T47D (cell line): ENCODE measurements around the gene EVPLL.
"Not testable (repeated sequence)": the region's sequence is repeated elsewhere in the genome, so short reads cannot be mapped to it uniquely, and the experiment has no call there.

Source experiments
- DNase-seq, 2 experiments: peaks; one replicate each; pipeline versions ENCODE4 v3.0.0 to v3.0.0-alpha.2; 2011 to 2012; ENCODE audit warnings: low read depth in 1 of 2, low spot score in 1 of 2
- JUND ChIP-seq: IDR thresholded peaks from 2 replicates; pipeline ENCODE4 v1.6.1; 2012; ENCODE audit warnings: low read depth
- in situ Hi-C: cut with HindIII; loops from 2 replicates; pipeline ENCODE4 v1.10.0; 2016; ENCODE audit warnings: low sequenced_read_pairs, low pct_unique_long_range_greater_than_20kb

EVPLL gene

DNA sequence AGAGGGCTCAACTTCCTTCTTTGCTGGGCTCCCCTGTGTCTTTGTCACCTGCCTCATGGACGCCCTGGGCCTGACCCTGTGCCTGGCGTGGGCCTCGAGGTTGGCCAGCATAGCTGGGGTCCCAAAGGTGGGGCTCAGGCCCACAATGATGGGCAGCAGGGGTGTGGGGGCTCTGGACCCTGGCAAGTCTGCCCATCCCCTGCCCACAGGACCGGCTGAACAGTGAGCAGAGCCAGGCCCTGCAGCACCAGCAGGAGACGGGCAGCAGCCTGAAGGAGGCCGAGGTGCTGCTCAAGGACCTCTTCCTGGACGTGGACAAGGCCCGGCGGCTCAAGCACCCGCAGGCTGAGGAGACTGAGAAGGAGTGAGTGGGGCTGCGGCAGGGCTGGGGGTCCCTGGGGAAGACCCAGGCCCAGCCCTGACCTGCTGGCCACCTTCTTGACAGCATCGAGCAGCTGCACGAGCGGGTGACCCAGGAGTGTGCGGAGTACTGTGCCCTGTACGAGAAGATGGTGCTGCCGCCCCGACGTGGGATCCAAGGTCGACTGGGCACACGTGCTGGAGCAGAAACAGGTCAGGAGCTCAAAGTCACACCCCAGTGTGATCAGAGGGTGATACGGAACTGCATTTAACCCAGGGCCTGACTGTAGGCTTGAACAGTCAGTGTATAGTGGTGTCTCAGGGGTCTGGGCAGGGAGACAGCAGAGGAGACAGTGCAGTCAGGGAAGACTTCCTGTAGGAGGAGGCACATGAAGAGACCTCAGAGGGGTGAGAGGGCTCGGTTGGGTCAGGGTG is 3.8 kb downstream of the EVPLL start:
- DNase-seq = no peak
- in situ Hi-C loops = no loop called here
- TF ChIP-seq JUND = no peak

DNA sequence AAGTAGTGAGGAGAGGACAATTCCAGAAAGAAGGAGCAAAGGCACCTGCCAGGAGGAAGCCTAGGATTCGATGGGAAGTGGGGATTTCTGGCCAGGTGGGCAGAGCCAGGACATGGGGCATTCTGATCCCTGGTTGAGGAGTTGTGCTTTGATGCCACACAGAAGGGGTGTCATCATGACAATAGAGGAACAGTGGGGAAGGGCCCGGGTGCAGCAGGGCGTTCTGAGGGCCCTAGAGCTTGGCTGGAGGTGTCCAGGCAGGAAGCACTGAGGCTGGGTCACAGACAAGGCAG is 4.3 kb downstream of the EVPLL start:
- in situ Hi-C loops = no loop called here
- no peak for TF ChIP-seq JUND
- no peak for DNase-seq

DNA sequence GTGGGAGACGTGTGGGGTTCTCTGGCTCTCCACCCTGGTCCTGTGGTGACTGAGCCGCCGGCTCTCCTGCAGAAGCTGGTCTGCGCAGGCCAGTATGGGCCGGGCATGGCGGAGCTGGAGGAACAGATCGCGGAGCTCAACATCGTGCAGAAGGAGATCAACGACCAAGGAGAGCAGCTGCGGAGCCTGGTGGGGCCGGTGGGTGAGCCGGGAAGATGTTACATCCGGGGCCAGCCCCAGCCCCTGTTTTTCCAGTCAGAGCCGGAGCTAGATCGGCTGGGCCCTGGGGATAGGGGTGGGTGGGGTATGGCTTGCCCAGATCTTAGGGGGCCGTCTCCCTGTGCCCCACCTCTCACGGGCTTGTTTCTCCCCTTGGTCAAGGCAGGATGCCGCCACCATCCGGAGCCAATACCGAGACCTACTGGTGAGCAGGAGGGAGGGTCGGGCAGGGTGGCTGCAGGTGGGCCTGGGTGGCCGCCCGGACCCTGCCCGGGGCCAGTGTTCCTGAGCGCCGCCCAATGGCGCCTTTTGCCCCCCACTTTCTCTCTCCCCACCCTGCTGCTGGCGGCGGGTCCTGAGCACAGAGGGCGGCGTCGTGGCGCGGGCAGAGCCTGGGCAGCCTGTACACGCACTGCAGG is 5.0 kb downstream of the EVPLL start:
- in situ Hi-C loops = no loop called here
- no peak for TF ChIP-seq JUND
- DNase-seq = no peak

DNA sequence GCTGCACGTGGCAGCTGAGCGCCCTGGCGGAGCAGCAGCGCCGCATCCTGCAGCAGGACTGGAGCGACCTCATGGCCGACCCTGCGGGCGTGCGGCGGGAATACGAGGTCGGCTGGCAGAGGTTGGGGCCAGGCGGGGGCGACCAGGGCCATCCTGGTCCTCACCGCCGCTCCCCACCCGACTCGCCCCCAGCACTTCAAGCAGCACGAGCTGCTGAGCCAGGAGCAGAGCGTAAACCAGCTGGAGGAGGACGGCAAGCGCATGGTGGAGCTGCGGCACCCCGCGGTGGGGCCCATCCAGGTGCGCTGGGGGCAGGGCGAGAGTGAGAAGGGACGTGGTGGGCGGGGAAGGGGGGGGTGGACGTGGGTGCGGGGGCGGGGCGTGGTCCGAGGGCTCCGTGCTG is 5.5 kb downstream of the EVPLL start:
- in situ Hi-C loops, DNase-seq: not testable (repeated sequence)

DNA sequence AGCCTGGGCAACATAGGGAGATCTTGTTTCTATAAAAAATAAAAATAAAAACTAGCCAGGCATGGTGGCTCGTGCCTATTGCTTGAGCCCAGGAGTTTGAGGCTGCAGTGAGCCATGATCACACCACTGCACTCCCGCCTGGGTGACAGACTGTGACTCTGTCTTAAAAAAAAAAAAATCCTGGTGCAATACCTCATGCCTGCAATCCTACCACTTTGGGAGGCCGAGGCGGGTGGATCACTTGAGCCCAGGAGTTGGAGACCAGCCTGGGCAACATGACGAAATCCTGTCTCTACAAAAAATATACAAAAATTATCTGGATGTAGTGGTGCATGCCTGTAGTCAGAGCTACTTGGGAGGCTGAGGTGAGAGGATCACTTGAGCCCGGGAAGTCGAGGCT is 6.7 kb downstream of the EVPLL start:
- DNase-seq, in situ Hi-C loops: not testable (repeated sequence)

DNA sequence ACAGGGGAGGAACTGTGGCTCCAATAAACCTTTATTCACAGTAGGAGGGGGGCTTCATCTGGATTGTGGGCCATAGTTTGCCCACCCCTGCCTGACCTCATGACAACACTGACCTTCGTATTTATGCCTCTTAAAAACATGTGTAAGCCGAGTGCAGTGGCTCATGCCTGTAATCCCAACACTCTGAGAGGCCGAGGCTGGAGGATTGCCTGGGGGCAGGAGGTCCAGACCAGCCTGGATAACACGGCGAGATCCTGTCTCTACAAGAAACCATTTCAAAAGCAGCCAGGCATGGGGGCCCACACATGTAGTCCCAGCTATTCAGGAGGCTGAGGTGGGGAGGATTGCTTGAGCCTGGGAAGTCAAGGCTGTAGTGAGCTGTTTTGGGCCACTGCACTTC is 10.0 kb downstream of the EVPLL start:
- in situ Hi-C loops, DNase-seq: not testable (repeated sequence)

DNA sequence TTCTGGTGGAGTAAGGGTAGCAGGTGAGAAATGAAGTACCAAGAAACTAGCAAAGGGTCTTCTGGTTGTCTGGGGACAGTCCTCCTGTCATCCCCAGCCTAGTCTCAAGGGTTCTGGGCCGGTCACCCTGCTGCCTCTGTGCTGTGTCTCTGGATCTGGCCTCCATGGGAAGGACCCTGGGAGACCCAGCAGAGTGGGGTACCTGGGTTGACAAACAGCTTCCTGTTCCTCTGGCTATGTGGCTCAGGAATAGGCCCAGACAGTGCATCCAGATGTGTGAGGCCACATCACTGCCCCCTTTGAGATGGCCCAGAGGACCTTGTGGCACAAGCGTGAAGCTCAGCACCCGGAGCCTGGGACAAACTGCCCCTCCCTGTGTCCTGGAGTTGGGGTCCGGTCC is 10.7 kb downstream of the EVPLL start:
- DNase-seq, in situ Hi-C loops: not testable (repeated sequence)

DNA sequence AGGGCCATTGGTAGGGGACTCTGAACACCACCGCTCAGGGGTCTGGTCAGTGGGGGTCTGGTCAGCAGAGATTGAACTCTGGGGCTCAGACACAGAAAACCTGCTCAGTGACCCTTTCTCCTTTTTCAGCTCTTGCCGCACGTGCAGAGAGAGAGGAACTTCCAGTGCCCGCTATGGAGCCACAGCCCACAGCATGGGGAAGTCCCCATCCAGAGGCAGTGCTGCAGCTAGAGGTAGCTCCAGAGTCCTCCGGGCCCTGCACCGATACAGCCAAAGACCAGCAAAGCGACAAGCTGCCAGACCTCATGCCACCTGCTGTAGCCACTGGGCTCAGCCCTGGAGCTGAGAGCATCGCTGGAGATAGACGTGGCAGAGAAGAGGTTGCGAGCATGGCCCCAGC is 11.2 kb downstream of the EVPLL start:
- in situ Hi-C loops, DNase-seq: not testable (repeated sequence)

DNA sequence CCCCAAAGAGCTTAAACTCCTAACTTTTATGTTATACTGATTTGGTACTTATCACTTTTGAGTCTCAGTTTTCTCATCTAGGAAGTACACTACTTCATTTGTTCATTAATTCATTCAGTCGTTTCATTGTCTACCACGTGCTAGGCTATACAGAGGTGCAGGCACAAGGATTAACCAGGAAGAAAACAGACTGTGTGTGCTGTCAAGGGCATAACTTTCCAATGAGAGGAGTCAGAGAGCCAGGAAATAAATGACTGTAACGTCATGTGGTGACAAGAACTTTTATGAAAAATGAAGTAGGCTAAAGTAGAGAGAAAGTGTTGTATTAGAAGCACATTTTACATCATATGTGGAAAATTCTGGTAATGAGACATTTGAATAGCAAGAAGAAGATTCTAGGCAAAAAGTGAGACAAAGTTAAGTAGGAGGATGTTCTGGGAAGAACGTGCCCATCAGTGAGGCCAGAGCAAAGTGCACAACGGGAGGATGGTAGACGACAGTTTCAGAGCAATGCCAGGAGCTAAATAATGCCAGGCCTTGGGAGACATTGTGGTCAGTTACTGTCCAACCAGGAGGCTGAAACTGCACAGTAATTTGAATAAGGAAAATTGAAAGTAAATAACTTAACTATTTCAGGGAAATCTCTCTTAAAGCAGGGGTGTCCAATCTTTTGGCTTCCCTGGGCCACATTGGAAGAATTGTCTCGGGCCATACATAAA is 24.5 kb downstream of the EVPLL start:
- not testable (repeated sequence) for DNase-seq

DNA sequence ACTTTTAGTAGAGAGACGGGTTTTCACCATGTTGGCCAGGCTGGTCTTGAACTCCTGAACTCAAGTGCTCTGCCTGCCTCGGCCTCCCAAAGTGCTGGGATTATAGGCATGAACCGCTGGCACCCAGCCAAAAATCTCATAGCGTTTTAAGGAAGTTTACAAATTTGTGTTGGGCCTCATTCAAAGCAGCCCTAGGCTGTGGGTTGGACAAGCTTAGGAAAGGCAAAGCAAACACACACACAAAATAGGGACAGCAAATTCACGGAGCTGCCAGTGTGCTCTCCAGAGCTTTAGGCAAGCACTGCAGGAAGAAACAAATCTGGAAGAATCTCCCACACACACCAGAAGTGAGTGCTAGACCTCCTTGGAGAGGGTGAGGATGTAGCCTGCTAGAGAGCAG is 25.6 kb downstream of the EVPLL start:
- in situ Hi-C loops = not testable (repeated sequence)
- DNase-seq = peak in 1 of 2 experiments; percentile 77

More for the DNA sequence above, 24.5 kb downstream of the EVPLL start:
- in situ Hi-C loops = not testable (repeated sequence)

DNA sequence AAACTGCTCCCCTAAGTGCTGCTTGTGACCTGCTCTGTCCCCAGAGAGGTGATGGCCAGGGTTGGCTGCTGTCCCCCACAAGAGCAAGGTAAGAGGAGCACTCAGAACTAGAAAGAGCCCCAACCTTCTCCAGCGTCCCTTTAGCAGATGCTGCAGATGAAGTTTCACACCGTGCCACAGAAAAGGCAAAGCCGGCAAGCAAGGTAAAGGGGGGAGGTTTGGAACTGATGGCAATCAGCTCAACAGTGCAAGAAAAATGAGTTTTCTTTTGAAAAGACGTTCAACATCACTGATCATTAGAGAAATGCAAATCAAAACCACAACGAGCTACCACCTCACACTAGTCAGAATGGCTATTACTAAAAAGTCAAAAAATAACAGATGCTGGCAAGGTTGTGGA is 26.0 kb downstream of the EVPLL start:
- DNase-seq, in situ Hi-C loops: not testable (repeated sequence)

DNA sequence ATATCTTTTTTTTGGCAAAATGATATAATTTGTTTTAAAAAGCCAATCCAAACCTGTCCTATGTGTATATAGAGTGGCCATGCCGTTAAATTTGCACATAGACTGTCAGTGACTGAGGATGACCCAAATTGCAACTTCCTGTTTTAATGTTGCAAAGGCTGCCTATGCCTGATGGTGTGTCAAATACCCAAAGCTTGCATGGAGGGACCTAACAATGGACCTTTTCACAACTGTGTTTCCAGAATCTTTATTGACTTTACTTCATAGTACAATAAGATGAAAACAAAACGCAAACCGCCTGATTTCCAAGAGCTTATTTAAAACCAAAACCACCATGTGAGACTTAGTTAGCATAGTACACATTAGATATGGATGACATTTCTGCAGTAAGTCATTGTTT is 31.3 kb downstream of the EVPLL start:
- DNase-seq, in situ Hi-C loops: not testable (repeated sequence)

DNA sequence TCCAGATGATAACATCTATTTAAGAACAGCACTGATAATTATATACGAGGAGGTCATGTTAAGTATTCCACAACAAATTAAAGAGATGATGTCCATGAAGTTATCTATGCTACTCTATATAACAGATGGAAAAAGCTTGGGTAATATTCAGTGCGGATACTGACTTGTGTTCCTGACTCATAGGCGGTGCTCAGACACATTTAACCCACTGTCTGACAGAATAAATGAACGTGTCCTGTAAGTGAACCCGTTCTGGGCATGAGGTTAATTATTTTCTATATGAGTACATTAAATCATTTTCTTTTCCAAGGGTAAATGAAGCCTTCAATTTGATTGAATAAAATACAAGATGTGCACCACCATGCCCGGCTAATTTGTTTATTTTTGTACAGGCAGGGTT is 31.7 kb downstream of the EVPLL start:
- DNase-seq, in situ Hi-C loops: not testable (repeated sequence)

DNA sequence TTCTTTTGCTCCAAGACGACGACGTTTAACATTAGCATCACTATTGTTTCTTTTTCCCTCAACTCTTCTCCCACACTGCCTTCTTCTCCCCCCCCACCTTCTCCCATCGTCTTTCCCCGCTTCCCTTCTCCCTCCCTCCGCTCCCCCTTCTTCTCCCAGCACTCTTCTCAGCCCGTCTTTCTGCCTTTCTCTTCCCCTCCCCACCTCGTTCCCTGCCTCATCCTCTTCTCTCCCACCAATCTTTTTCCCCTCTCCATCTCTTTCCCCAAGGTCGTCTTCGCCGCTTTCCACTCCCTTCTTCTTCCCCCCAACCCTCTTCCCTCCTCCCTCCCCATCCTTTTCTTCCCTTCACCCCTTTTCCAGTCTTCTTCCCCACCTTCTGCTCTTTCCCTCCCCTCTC is 33.2 kb downstream of the EVPLL start:
- in situ Hi-C loops, DNase-seq: not testable (repeated sequence)

DNA sequence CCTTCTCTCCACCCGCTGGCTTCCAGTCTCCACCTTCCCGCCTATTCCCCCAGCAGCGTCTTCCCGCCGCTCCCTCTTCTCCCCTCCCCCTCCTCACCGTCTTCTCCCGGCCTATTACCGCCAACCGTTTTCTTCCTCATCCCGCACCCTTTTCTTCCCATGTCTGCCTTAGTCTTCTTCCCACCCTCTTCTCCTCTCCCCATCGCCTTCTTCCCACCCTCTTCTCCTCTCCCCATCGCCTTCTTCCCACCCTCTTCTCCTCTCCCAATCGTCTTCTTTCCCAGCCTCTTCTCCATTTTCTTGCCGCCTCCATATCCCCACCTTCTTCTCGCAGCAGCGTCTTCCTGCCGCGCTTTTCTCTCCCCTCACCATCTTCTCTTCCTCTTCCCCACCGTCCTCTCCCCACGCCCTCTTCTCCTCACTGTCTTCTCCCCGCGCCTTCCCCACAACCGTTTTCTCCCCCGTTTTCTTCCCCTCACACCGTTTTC is 33.8 kb downstream of the EVPLL start:
- DNase-seq = peak in 1 of 2 experiments; percentile 78

DNA sequence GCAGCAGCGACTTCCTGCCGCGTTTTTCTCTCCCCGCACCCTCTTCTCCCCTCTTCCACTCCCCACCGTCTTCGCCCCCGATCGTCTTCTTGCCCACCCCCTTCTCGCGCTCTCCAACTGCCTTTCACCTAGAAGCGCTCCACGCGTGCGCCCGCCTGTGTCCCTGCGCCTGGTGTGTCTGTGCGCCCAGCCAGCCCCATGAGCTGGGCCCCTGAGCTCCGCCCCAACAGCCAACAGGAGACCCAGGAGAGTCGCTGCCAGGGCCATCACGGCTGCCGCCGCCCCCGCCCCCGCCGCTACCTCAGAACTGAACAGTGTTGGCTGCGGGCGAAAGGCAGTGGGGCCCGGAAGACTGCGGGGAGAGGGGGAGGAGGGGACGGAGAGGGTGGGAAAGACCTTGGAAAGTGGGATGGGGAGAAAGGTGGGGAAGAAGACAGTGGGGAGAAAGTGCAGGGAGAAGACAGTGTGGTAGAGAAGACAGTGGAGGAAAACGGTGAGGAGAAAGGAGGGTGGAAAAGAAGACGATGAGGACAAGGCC is 34.5 kb downstream of the EVPLL start:
- DNase-seq, in situ Hi-C loops: not testable (repeated sequence)

More for the DNA sequence above, 33.8 kb downstream of the EVPLL start:
- in situ Hi-C loops = not testable (repeated sequence)

DNA sequence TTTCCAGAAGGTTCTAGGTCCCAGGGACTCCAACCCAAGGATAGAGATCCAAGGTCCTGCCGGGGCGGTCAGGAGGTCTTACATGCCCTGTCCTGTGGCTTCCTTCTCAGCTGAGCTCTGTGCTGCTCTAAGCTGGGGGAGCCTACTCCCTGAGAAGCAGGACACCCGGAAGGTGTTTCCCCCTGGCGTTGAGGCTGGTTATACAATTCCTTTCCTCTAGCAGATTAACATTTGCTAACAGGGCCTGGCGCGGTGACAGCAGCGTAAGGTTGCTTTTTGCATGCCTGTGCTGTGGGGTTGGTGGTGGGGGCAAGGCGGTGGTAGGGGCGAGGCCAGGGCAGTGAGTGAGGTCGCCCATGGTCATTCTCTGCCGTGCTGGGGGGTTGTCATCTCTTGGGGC is 43.9 kb downstream of the EVPLL start:
- DNase-seq, in situ Hi-C loops: not testable (repeated sequence)

DNA sequence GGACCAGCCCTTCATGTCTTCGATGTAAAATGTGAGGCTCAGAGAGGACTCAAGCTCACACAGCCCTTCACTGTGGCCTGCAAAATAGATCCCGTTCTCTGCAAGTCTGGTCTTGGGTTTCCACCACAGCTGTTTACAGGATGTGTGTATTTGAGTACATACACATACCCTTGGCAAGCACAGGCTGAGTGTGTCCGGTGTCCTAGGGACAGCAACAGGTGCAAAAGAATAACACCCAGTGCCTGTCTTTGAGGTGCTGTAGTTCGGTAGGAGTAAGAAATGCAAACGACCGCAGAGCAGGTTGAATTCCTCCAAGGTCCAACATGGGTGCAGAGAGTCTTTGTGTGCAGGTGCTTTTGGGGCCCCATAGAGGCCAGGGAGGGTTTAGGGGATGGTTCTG is 44.9 kb downstream of the EVPLL start:
- in situ Hi-C loops, DNase-seq: not testable (repeated sequence)
